Central memory CD4-positive, alpha-beta T cell (primary cell): Measurements from ENCODE around the gene KIF6.

Source experiments
- DNase-seq: peaks from one replicate; pipeline ENCODE4 v3.0.0; 2022

The KIF6 gene

GRCh38 chr6:39441301-39441700 is 283.9 kb downstream of the KIF6 start:
- no peak for DNase-seq

- DNase-seq, result no peak
Measured at GRCh38 chr6:39440039-39440426, 285.2 kb downstream of the KIF6 start.

DNA sequence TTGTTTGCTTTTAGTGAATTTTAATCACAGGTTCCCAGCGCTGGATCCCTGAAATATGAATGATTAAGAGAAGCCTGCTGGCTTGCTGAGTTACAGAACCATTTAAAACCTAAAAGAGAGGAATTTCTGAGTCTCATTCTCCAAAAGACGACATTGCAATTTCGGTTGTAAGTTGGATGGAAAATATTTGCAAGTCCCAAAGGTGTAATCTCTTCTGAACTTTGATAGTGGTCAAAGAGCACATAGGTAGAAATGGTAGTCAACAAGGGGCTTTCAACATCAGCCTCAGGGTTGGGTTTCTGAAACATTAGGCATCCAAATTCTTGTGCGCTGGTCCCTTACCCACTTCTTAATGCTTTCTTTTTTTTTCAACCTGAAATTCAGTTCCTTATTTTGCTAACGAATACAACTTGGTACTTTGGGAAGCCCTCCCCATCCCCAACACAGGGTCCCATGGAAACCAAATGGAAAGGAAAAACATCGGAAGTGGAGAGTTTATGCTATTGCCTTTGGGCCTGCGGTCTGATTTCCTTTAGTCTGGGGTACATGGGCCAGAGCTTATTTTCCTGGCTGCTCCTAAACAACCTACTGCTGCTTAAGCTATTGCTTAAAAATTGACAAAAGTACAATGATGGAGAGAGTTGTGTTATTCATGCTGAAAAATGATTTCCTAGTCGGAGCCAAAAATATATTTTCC is 285.7 kb downstream of the KIF6 start:
- DNase-seq, result no peak

GRCh38 chr6:39433630-39434029 is 291.6 kb downstream of the KIF6 start:
- DNase-seq, result no peak

DNA sequence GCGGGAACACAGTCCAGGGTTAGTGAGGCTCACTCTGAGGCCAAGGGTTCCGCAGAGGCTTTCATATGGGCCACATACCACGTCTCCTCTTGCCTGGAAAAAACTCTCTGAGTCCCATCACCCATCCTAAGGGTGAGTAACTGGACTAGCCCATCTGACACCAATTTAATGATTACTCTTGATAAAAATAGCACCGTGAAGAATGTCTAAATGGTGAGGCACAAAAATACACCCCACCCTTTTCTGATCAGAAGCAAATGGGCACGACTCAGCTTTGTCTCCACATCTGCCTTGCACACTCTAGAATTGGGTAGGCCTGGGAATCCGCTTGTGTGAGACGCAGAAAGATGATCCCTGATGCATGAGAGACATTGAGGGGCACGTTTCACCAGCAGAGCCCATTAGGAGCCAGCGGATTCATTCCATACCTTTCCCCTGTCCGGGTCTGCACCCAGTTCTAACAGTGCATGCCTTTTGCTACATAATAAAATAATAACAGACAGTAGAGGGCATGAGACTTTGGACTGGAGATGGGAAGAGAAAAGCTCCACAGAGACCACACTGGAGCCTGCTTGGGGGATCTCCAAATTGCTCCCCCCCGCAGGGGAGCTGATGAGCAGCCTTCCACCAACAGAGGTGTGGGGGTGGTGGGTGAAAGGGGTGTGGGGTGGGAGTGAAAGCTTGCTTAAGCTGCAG is 292.7 kb downstream of the KIF6 start:
- DNase-seq, result no peak

- DNase-seq, result no peak
Measured at GRCh38 chr6:39430871-39431523, 294.2 kb downstream of the KIF6 start.

GRCh38 chr6:39430446-39430845 is 294.8 kb downstream of the KIF6 start:
- no peak for DNase-seq

DNA sequence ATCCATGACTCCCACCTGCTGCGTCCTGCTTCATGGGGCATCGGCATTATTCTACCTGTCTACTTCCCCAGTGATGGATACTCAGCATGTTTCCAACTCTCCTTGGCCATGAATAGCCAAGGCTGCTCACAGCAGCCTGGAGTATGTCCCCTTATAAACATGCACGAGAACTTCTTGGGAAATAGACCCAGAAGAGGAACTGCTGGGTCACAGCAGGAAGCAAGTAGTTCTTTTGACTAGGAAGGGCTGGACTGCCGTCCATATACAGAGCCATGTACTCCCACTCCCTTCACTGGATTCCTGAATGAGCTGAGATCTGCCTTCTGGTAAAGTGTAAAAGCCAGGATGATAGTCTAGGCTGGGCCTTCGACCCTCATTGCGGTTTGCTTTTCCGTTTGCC is 296.4 kb downstream of the KIF6 start:
- no peak for DNase-seq

- no peak for DNase-seq
Measured at GRCh38 chr6:39428152-39428551, 297.1 kb downstream of the KIF6 start.

- no peak for DNase-seq
Measured at GRCh38 chr6:39426073-39426456, 299.1 kb downstream of the KIF6 start.

DNA sequence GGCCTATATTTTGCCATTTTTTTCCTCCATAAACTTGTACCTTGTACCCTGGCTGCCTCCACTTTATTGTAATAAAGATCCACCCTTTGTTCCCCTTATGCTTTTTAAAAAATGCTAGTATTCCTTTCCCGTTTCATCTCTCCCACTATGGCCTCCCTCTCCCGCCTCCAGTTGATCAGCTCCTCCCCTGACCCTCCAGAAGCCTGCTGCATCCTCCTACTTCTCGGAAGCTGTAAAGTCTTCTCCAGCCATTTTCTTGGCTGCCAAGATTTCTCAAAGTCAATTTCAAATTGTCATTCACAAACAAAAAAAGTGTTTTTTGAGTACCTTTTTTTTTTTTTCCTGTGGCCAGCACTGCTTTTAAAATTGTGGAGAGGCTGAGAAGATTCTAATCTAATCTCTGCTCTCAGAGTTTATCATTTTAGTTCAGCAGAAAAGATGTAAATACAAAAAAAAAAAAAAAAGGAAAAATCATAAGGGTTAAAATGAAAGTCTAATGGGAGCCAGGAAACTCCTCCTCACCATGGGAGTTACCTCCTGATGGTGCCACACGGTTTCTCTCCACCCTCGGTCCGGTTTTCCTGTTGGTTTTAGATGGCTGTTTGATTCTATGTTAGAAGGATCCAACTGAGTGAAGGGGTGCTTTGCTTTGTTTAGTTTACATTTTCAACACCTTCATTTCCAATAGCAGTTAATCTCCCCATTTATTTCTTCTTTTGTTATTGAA is 299.7 kb downstream of the KIF6 start:
- no peak for DNase-seq

DNA sequence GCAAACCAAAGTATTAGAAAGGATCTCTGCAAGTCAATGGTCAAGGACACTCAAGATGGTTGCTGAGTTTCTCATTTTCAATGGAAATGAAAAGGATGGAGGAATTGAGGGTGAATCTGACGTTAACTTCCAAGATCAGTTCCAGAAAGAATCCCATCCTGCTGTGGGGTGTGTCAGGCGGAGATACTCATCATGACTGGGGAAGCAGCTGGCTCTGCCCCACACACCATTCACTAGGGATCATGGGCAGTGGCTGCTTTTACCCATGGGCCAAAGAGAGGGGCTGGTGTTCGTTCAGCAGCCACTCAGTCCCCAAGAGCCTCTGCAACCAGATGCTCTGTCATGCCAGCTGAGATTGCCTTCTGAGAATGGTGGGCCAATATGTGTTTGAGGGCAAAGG is 300.4 kb downstream of the KIF6 start:
- DNase-seq, result no peak

DNA sequence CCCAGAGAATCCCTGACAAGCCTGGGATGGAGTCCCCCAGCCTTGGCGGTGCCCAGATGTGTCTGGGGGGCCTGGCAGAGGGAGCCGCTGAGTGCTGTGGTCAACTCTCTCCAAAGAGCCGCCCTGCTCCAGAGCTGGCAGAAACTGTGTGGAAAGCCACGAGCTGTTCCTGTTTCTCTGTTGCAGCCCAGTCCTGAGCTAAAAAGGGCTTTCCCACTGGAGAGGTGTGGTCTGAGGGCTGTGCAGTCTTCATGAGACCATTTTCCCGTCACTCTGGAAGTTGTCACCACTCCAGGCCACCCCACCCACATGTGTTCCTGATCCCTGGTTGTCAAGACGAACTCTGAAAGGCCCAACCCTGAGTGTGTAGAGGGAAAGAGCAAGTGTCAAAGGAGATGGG is 303.0 kb downstream of the KIF6 start:
- DNase-seq, result no peak

GRCh38 chr6:39421383-39422225 is 303.6 kb downstream of the KIF6 start:
- DNase-seq, result no peak

DNA sequence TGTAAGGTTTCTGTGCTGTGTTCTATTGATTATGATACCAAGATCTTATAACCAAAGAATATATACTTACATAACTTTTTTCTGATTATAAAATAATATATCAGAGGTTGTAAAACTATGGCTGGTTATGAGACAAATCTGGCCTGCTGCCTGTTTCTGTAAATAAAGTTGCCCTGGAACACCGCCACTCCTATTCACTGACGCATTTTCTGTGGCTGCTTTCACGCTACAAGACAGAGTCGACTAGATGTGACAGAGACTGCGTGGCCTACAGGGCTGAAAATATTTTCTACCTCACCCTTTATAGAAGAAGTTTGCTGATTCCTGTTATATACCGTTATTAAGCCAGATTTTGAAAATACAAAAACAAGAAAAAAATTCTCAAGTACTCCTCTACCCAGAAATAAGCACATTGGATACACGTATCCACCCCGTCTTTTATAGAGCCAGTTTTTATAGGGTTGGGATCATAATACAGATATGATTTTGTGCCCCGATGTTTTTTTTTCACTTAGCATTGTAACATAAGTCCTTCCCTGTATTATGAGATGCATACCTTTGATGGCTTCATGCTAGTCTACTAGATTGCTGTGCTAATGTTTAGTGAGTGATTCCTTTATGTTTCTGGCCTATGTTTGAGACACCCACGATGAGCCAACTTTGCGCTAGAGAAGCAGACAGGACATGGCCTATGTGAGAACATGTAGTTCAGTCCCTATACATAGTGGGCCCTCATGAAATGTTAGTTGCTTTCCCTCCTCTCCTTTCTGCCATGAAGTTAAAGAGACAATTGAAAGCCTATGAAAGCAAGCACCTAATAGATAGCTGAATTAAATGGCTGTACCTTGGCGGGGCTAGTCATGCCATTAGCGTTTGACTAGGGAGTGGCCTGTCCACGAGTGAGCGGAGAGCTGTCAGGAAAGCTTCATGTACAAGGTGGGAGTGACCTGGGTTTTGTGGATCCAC is 304.6 kb downstream of the KIF6 start:
- no peak for DNase-seq

GRCh38 chr6:39419607-39420006 is 305.6 kb downstream of the KIF6 start:
- DNase-seq, result no peak

DNA sequence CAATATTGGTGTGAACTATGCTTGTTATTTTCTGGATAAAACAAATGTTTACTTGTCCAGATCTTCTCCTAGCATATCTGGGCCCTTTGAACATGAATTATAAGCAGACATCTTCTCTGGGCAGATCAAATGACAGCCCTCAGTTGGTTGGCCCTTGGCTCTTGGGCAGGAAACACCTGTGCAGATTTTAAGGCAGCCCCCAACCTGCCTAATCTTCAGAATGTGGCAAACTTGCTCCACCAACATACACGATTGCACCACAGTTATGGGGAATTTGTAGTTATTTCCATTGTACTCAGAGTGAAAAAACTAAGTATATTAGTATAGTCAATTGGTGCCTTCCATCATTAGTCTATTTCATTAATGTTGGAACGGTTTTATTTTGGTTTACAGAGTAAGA is 307.8 kb downstream of the KIF6 start:
- DNase-seq, result no peak

GRCh38 chr6:39416728-39417127 is 308.5 kb downstream of the KIF6 start:
- no peak for DNase-seq

DNA sequence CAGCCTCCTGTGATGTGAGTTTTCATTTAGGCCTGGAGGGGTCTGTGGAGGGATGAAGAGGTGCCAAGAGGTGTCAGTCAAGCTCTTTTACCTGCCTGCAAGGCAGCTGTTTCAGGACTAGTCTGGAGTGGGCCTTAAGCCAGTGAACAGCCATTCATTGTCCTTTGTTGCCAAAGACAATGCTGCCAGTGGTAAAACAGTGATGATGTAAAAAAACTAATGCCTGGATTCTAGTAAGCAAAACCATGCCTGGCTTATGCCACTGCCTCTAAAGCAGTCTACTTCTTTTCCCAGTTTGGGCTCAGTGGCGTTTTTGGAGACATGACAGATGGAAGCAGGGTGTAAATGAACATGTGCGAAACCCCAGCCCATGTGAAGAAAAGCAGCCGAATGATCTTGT is 309.2 kb downstream of the KIF6 start:
- DNase-seq, result no peak

- DNase-seq, result no peak
Measured at GRCh38 chr6:39415482-39415881, 309.7 kb downstream of the KIF6 start.

DNA sequence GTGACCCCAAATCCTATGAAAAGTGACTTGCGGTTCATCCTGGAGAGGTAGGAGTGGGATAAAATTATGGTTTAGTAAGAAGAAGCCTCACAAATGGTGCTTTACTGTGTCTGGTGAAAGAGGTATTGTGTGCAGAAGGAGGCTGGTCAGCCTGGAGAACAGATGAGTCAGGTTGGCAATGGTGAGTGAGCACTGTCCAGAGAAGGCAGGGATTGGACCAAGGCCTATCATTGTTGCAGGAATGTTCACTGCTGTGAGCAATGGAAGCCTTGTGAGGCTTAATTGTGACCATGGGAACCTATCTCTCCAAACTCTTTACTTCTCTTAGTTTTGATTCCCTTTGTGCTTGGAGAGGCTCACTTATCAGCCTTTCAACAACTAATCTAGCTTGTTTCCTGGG is 313.7 kb downstream of the KIF6 start:
- DNase-seq, result no peak
